GM18498 (cell line): ENCODE data around the gene PDE7B.
"Not testable (repeated sequence)": the region's sequence is repeated elsewhere in the genome, so short reads cannot be mapped to it uniquely, and the experiment has no call there.

Experiments
- ATAC-seq: cut with Tn5 transposase; IDR thresholded peaks from one replicate; pipeline ENCODE4 v1.9.1; 2021; ENCODE audit warnings: mild to moderate bottlenecking, moderate library complexity; ENCODE audit not compliant: unreplicated experiment

The PDE7B gene

DNA sequence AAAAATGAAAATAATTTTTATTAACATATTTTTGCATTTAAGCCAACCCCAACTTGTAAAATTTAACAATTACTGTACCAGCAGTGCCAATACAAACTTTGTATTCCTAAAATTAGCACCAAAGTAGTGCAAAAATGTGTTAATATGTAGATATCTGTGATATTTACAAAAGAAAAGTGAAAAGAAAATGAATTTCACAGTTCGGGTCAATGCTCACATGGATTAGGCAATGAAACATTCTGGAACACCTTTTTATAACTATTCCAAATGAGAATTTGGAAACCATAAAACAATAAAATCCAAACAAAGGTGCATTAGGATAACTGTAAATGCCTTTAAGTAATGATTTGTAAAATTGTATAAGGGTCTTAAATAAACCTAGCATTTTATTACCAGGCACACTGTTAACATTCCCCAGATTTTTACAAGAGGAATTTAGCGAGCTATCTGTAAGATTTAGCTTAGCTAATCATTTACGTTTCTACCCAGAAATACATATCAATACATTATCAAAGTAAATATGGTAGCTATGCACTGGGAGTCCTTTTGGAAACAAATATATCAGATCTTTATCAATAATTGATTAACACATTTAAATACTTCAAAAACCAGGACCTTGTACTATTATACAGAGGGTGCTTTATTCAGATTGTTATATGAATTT lies 286.4 kb downstream of the PDE7B start:
- ATAC-seq: no peak

DNA sequence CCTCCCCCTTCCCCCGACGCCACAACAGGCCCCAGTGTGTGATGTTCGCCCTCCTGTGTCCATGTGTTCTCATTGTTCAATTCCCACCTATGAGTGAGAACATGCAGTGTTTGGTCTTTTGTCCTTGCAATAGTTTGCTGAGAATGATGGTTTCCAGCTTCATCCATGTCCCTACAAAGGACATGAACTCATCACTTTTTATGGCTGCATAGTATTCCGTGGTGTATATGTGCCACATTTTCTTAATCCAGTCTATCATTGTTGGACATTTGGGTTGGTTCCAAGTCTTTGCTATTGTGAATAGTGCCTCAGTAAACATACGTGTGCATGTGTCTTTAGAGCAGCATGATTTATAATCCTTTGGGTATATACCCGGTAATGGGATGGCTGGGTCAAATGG lies 287.6 kb downstream of the PDE7B start:
- ATAC-seq: not testable (repeated sequence)

DNA sequence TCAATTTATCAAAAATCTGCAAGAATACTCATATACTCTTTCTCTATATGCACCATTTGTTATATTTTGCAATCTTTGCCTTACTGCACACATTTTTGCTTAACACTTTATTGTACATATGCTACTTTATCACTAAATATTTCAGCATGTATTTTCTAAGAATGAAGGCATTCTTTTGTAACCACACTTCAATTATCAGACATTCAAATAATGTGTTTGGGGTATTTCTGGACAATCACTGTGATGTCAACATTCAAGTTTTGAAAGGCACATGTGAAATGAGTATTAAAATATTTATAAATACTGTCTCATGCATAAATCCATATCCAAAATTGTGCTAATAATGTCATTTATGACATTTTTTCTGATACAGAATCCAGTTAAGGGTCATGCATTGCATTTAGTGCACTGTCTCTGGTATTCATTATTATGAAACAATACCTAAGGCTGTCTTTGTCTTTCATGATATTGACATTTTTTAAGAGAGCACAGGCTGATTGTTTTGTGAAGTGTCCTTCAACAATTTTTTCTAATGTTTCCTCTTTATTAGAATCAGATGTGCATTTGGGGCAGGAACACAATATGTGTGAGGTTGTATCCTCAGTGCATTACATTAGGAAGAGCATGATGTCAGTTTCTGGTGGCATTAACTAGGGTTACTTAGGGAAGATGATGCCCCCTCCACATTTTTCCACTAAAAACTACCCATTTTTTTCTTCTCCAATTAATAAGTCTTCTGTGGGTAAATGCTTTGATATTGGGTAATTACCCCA lies 292.9 kb downstream of the PDE7B start:
- no peak for ATAC-seq

DNA sequence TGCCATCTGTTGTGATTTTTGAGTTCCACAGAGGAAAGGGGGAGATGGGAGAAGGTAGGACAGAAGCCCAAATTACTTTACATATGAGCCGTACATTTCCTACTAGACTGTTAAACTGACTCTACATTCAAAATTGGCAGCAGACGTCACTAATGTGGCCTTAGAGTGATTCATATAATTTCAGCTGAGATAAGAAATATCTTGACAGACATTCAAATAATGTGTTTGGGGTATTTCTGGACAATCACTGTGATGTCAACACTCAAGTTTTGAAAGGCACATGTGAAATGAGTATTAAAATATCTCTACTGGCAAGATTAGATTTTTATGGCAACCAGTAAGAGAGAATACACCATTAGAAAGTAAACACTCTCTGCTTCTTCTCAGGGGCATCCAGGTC lies 294.6 kb downstream of the PDE7B start:
- no peak for ATAC-seq

GRCh38 chr6:136147342-136147741 lies 295.8 kb downstream of the PDE7B start:
- ATAC-seq: no peak

GRCh38 chr6:136148051-136148450 lies 296.6 kb downstream of the PDE7B start:
- ATAC-seq: no peak

- no peak for ATAC-seq
These were observed 297.0 kb downstream of the PDE7B start for GRCh38 chr6:136148523-136148922.

DNA sequence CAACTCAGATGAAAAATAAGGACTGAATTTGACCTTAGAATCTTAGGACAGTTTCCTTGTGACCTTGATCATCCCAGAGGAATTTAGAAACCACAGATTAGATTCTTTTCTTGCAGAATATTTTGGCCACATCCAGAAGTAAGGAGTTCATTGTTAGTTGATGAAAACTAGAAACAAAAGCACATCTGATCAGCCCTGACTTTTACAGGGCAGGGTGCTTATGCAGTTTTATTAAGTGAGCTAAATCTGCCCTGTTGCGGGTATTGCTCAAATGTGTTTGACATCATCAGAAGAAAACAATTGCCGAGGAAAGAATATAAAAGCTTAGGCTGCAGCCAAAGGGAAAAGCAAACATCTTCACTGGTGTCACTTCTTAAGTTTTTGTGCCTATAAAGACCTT lies 297.8 kb downstream of the PDE7B start:
- ATAC-seq: no peak

- no peak for ATAC-seq
These were observed 299.5 kb downstream of the PDE7B start for GRCh38 chr6:136150961-136151360.

DNA sequence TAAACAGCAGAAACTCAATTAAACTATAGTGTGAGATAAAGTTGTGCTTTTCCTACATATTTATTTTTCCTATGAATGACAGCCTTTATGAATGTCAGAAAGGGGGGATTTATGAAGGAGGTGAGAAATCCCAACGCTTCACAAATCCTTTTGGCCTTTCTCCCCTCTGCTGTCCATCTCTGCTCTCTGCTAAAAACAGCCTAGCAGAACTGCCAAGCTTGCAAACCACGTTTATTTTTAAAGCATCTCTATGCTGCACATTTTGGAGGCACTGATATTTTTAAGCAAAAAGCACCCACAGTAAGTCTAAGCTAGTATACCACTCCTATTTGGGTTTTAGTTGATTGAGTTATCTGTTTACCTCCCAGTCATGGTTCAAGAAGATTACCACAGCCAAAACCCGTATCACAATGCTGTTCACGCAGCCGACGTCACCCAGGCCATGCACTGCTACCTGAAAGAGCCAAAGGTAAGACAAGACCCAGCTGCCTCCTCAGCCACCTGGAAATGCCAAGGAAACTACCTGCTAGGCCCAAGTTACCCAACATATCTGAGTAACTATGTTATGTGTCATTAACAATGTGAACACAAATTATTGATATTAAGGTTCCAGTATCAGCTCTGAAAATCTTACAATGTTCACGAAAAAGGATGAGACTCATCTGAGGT lies 302.3 kb downstream of the PDE7B start:
- no peak for ATAC-seq

- ATAC-seq: no peak
These were observed 303.7 kb downstream of the PDE7B start for GRCh38 chr6:136155191-136155590.

DNA sequence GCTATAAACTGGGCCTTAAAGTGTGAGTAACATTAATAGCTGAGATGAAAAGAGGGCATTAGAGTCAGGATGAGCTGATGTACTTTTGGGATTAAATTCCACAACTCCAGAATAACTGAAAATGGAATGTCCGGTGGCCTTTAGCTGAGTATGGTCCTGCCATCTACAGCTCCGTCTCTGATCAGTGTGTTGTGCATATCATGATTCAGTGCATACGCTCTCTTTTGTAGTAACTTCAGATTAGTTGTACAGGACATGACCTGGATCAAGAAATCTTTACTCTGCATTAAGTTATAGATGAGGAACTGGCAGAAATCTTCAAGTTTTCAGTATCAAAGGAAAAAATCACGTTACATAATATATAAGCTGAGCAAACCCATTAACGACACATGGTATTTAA lies 306.2 kb downstream of the PDE7B start:
- ATAC-seq: no peak

DNA sequence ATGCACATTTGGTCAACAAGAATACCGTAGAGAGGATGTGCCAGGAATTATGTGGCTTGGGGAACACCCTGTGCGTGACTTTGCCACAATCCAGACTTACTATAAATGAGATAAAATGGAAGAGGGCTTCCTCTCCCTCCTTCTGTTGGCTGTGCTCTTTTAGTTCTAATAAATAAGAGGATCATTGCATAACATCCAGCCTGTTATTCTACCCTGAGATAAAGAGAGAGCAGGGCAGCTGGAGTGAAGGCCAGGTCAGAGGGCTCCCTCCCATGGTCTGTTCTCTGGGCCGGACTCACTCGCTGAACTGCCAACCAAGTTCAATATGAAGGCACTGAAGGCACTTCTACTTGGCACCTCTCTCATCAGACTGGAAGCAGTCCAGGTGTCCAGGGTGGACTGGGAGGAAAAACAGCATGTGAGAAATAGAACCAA lies 306.9 kb downstream of the PDE7B start:
- no peak for ATAC-seq

DNA sequence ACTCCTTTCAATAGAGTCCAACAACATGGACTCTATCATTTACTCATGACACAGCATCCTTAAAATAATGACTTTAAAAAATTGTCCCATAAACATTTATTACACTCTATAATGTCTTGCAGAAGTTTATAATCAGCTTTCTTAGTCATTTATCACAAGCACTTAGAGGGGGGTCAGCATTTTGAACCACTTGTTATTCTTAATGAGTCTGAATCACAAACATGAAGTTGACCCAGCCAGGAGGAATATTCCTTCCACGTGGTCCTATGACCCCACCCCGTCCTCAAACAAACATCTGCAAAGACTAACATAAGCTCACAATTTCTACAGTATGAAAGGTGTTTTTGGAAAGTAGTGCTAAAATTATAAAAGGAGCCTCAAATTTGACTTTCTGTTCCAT lies 307.5 kb downstream of the PDE7B start:
- no peak for ATAC-seq

- ATAC-seq: no peak
These were observed 308.7 kb downstream of the PDE7B start for GRCh38 chr6:136160250-136160649.

DNA sequence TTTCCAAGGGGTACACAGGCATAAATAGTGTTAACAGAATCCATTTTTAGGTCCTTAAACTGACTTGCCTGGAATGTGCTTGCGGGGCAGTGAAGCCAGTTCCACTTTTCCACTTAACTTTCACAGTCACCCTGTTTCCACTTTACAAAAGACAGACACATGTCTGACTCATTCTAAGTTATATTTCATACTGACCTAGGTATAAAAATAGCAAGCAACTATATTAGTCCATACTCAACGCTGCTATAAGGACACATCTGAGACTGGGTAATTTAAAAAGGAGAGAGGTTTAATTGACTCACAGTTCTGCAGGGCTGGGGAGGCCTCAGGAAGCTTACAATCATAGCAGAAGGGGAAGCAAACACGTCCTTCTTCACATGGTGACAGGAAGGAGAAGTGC lies 310.4 kb downstream of the PDE7B start:
- ATAC-seq: no peak

- ATAC-seq: no peak
These were observed 311.8 kb downstream of the PDE7B start for GRCh38 chr6:136163260-136163659.

- ATAC-seq: no peak
These were observed 315.3 kb downstream of the PDE7B start for GRCh38 chr6:136166815-136167214.

GRCh38 chr6:136169394-136170148 lies 318.1 kb downstream of the PDE7B start:
- no peak for ATAC-seq

- ATAC-seq: no peak
These were observed 319.7 kb downstream of the PDE7B start for GRCh38 chr6:136171231-136171630.
